ENCODE measurements around the gene HTRA1. TPM values are rescaled to one million over a fixed set of nuclear protein-coding genes. Genes with fewer than 3 reads are reported as not detected.
A peak's percentile ranks its signal among the peaks of the same experiment; 100 is the strongest.

Gene HTRA1
- polyA plus RNA-seq, 3 donors: 0.84 to 4.7 (median 2.2) TPM

DNA sequence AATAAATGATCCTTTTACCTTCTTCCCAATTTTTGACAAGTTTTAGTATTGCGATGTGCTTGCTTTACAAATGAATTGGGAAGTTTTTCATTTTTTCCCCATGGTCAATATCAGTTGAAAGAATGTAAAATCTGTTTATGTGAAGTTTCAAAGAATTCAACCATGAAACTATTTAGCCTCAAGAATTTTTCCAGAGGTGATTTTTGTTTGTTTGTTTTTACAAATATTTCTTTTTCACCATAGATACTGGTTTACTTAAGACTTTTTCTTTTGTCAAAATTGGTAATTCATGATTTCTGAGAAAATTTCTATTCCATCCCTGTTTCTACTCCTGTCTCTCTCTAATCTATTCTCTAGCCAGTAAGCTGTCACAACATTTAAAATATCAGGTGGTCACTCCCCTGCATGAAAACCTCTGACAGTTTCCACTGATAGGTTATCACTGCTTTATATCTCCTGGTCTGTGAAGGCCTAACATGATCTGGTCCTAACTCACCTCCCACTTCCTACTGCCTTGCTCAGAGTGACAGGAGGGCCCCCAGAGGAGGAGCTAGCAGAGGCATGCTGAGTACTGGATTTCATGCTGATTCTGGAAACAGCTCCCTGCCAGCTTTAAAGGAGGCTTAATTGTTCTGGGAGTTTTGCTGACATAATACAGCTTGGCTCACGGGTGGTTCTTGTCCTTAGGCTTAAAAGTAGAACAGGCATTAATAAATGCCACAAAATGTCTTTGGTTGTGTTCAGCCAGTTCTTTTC, 14.5 kb upstream of the HTRA1 start:
- Histone ChIP-seq H3K27me3 (ENCODE audit: control insufficient read depth in 2 of 2, insufficient read depth in 2 of 2, low read length in 2 of 2) (peaks cover 15 to 20% of the 10 kb centered on the region in 2 donors), H3K4me3 (replicated peaks in 1 of 3; ENCODE audit: low read depth in 2 of 3, low read length in 3 of 3) (no peak overlapping the region), H3K79me2 (ENCODE audit: insufficient read depth, low read length) (no peaks in the 10 kb centered on the region), H3K4me1 (ENCODE audit: control insufficient read depth in 1 of 2, insufficient read depth in 2 of 2, low read length in 2 of 2) (no peaks in the 10 kb centered on the region), H3K9me3 (replicated peaks in 1 of 2; ENCODE audit: control insufficient read depth in 1 of 2, insufficient read depth in 1 of 2, low read length in 2 of 2) (no peaks in the 10 kb centered on the region), H2AFZ (ENCODE audit: insufficient read depth, low read depth, low read length, poor library complexity, severe bottlenecking) (no peak overlapping the region), H3K9ac (ENCODE audit: insufficient read depth, low read length, poor library complexity, severe bottlenecking) (no peak overlapping the region), H3K4me2 (replicated peaks; ENCODE audit: extremely low read depth, low read length, poor library complexity, severe bottlenecking) (no peak overlapping the region), H4K20me1 (ENCODE audit: insufficient read depth, low read length) (no peaks in the 10 kb centered on the region), H3K27ac (ENCODE audit: low read depth in 1 of 2, low read length in 2 of 2) (no peak overlapping the region), H3K36me3 (replicated peaks in 1 of 2; ENCODE audit: control insufficient read depth in 1 of 2, insufficient read depth in 2 of 2, low read length in 2 of 2) (no peaks in the 10 kb centered on the region)
- TF ChIP-seq, protein P1, sequence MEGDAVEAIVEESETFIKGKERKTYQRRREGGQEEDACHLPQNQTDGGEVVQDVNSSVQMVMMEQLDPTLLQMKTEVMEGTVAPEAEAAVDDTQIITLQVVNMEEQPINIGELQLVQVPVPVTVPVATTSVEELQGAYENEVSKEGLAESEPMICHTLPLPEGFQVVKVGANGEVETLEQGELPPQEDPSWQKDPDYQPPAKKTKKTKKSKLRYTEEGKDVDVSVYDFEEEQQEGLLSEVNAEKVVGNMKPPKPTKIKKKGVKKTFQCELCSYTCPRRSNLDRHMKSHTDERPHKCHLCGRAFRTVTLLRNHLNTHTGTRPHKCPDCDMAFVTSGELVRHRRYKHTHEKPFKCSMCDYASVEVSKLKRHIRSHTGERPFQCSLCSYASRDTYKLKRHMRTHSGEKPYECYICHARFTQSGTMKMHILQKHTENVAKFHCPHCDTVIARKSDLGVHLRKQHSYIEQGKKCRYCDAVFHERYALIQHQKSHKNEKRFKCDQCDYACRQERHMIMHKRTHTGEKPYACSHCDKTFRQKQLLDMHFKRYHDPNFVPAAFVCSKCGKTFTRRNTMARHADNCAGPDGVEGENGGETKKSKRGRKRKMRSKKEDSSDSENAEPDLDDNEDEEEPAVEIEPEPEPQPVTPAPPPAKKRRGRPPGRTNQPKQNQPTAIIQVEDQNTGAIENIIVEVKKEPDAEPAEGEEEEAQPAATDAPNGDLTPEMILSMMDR (IDR thresholded peaks at IDR 0.05): no peak
- Mint-ChIP-seq H3K4me3 (peak overlapping the region in 1 of 2 donors; percentile 2), H3K4me1 (peaks cover 1% of the 10 kb centered on the region), H3K9me3 (peaks cover 0 to 2% (median 0%) of the 10 kb centered on the region in 7 donors), H3K27me3 (ENCODE audit: low read depth in 3 of 3) (peaks cover 19 to 39% (median 37%) of the 10 kb centered on the region in 3 donors), H3K27ac (no peak overlapping the region), H3K36me3 (no peaks in the 10 kb centered on the region)
- WGBS (ENCODE audit: insufficient coverage): no CpG with 5 or more reads among the region's 2 CpGs
- intact Hi-C loops (cut with micrococcal nuclease): no loop called here
- DNase-seq: no peak

DNA sequence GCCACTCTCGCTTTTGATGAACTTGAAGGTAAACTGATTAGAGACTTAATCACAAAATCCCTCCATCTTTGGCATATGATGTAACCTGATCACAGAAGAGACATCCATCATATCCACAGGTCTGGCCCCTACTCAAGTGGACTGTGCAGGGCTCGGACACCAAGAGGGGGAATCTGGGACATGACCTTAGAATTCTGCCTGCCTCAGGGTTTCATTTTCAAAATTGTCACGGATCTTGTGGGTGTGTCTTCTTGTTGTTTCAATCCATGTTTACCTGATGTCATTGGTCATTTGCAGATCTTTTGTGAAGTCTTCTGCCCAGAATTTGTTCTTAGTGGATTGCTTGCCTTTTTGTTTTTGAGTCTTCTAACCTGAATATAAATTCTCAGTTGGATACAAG, 12.8 kb upstream of the HTRA1 start:
- Mint-ChIP-seq H3K9me3 (peaks cover 0 to 3% (median 0%) of the 10 kb centered on the region in 7 donors), H3K27ac (no peak overlapping the region), H3K4me3 (peak overlapping the region in 1 of 2 donors; percentile 39), H3K27me3 (ENCODE audit: low read depth in 3 of 3) (peaks cover 17 to 41% (median 40%) of the 10 kb centered on the region in 3 donors), H3K36me3 (no peaks in the 10 kb centered on the region), H3K4me1 (peaks cover 1% of the 10 kb centered on the region)
- no peaks in the 10 kb centered on the region for H3K36me3 ChIP-seq (replicated peaks in 1 of 2; ENCODE audit: control insufficient read depth in 1 of 2, insufficient read depth in 2 of 2, low read length in 2 of 2)
- H3K9ac ChIP-seq (ENCODE audit: insufficient read depth, low read length, poor library complexity, severe bottlenecking): no peak overlapping the region
- H4K20me1 ChIP-seq (ENCODE audit: insufficient read depth, low read length): no peaks in the 10 kb centered on the region
- WGBS (ENCODE audit: insufficient coverage): 100% methylated on average over 1 of the region's 3 CpGs
- no peak for DNase-seq
- no peak overlapping the region for H2AFZ ChIP-seq (ENCODE audit: insufficient read depth, low read depth, low read length, poor library complexity, severe bottlenecking)
- peaks cover 15 to 20% of the 10 kb centered on the region in 2 donors for H3K27me3 ChIP-seq (ENCODE audit: control insufficient read depth in 2 of 2, insufficient read depth in 2 of 2, low read length in 2 of 2)
- no peak overlapping the region for H3K4me3 ChIP-seq (replicated peaks in 1 of 3; ENCODE audit: low read depth in 2 of 3, low read length in 3 of 3)
- intact Hi-C loops (cut with micrococcal nuclease): no loop called here
- no peaks in the 10 kb centered on the region for H3K79me2 ChIP-seq (ENCODE audit: insufficient read depth, low read length)
- no peak overlapping the region for H3K4me2 ChIP-seq (replicated peaks; ENCODE audit: extremely low read depth, low read length, poor library complexity, severe bottlenecking)
- TF ChIP-seq, protein P1 (IDR thresholded peaks at IDR 0.05): no peak
- no peak overlapping the region for H3K27ac ChIP-seq (ENCODE audit: low read depth in 1 of 2, low read length in 2 of 2)
- H3K9me3 ChIP-seq (replicated peaks in 1 of 2; ENCODE audit: control insufficient read depth in 1 of 2, insufficient read depth in 1 of 2, low read length in 2 of 2): no peaks in the 10 kb centered on the region
- no peaks in the 10 kb centered on the region for H3K4me1 ChIP-seq (ENCODE audit: control insufficient read depth in 1 of 2, insufficient read depth in 2 of 2, low read length in 2 of 2)
